ENCODE results near the gene LETM1.

GRCh38 chr4:1813231-1813630, 42.7 kb downstream of the LETM1 start:
- TF ChIP-seq, protein P1, sequence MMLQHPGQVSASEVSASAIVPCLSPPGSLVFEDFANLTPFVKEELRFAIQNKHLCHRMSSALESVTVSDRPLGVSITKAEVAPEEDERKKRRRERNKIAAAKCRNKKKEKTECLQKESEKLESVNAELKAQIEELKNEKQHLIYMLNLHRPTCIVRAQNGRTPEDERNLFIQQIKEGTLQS (IDR thresholded peaks at IDR 0.05) = no peak
- TF ChIP-seq CTCF (IDR thresholded peaks at IDR 0.05 in 2 of 3, conservative IDR thresholded peaks at IDR 0.05 in 1 of 3; ENCODE audit: borderline replicate concordance in 1 of 3, insufficient read depth in 1 of 3, low read depth in 2 of 3, low read length in 2 of 3) = no peak
